B cell (primary cell): ENCODE measurements around the gene LIPH. TPM values are rescaled to one million over a fixed set of nuclear protein-coding genes. Genes with fewer than 3 reads are reported as not detected.
A peak's percentile ranks its signal among the peaks of the same experiment; 100 is the strongest.

Experiments used
- ATAC-seq: fragments of 200-7000 bp; cut with Tn5 transposase; one replicate; pipeline ENCODE4 v1.10.0; 2021; ENCODE audit warnings: low read depth, mild to moderate bottlenecking, moderate number of reproducible peaks, moderate library complexity
- CTCF ChIA-PET: fragments of 350-600 bp; sonication (Branson Sonifier 250); formaldehyde crosslinking; loops from one replicate; lab custom pipeline; 2021; ENCODE audit warnings: antibody characterized with exemption, inconsistent platforms; lab: Charles Lee
- POLR2A ChIA-PET: fragments of 350-600 bp; sonication (Branson Sonifier 250); formaldehyde crosslinking; loops from one replicate; lab custom pipeline; 2021; ENCODE audit warnings: antibody characterized with exemption; lab: Charles Lee
- DNase-seq: peaks from one replicate; pipeline ENCODE4 v3.0.0; 2013
- H2AFZ ChIP-seq: 2 replicates; pipeline ENCODE4 v1.6.1; 2012; ENCODE audit warnings: mild to moderate bottlenecking, low read depth, low read length; ENCODE audit not compliant: insufficient read depth, poor library complexity, severe bottlenecking
- H3K27ac ChIP-seq, 2 donors: 1 replicate in 1 of 2; 2 replicates in 1 of 2; pipeline ENCODE4 v1.5.1; 2012 to 2013; ENCODE audit warnings: low read length in 2 of 2, mild to moderate bottlenecking in 2 of 2, moderate library complexity in 1 of 2
- H3K27me3 ChIP-seq, 4 experiments: fragments of 200-600 bp in 1 of 4; sonication (generic) in 1 of 4; replicated peaks in 1 of 4; 1 replicate in 2 of 4; 2 replicates in 2 of 4; pipeline versions ENCODE4 v1.6.1 to v1.7.0; 2013 to 2016; ENCODE audit warnings: low read length in 3 of 4, mild to moderate bottlenecking in 2 of 4, mixed read lengths in 1 of 4, moderate library complexity in 1 of 4; ENCODE audit not compliant: insufficient read depth in 4 of 4, control insufficient read depth in 3 of 4; ENCODE audit errors: control extremely low read depth in 1 of 4
- H3K36me3 ChIP-seq, 2 experiments: replicated peaks in 1 of 2; 1 replicate in 1 of 2; 2 replicates in 1 of 2; pipeline versions ENCODE4 v1.6.1 to v1.7.1; 2013; ENCODE audit warnings: low read length in 1 of 2; ENCODE audit not compliant: insufficient read depth in 2 of 2, control insufficient read depth in 1 of 2; ENCODE audit errors: control extremely low read depth in 1 of 2, extremely low read depth in 1 of 2
- H3K4me1 ChIP-seq, 2 donors: fragments of 200-600 bp in 1 of 2; sonication (generic) in 1 of 2; 1 replicate in 1 of 2; 2 replicates in 1 of 2; pipeline versions ENCODE4 v1.5.1 to v1.6.1; 2013 to 2017; ENCODE audit warnings: low read length in 2 of 2; ENCODE audit not compliant: control insufficient read depth in 2 of 2, insufficient read depth in 2 of 2
- H3K4me2 ChIP-seq: replicated peaks from 2 replicates; pipeline ENCODE3; 2012; ENCODE audit warnings: mild to moderate bottlenecking, low read depth, low read length; ENCODE audit not compliant: poor library complexity, severe bottlenecking
- H3K4me3 ChIP-seq, 5 experiments: fragments of 200-600 bp in 1 of 5; sonication (generic) in 1 of 5; 1 replicate in 3 of 5; 2 replicates in 2 of 5; pipeline versions ENCODE4 v1.5.1 to v1.7.0; 2011 to 2016; ENCODE audit warnings: low read length in 4 of 5, mild to moderate bottlenecking in 4 of 5, low read depth in 2 of 5, control low read depth in 1 of 5, moderate library complexity in 1 of 5; ENCODE audit not compliant: insufficient read depth in 1 of 5; ENCODE audit errors: control extremely low read depth in 1 of 5, extremely low read depth in 1 of 5
- H3K79me2 ChIP-seq: fragments of 200-600 bp; sonication (generic); one replicate; pipeline ENCODE4 v1.6.0; 2016; ENCODE audit warnings: low read length; ENCODE audit not compliant: control insufficient read depth, insufficient read depth
- H3K9ac ChIP-seq: fragments of 200-600 bp; sonication (generic); 2 replicates; pipeline ENCODE4 v1.6.1; 2017; ENCODE audit warnings: mild to moderate bottlenecking, low read length, moderate library complexity
- H3K9me3 ChIP-seq, 3 donors: one replicate each; pipeline versions ENCODE4 v1.6.1 to v1.7.1; 2013; ENCODE audit warnings: low read length in 2 of 3; ENCODE audit not compliant: control insufficient read depth in 2 of 3, insufficient read depth in 1 of 3; ENCODE audit errors: control extremely low read depth in 1 of 3
- H4K20me1 ChIP-seq: 2 replicates; pipeline ENCODE4 v1.6.0; 2012; ENCODE audit warnings: mild to moderate bottlenecking, low read length; ENCODE audit not compliant: insufficient read depth, control insufficient read depth, poor library complexity, severe bottlenecking
- H3K27ac Mint-ChIP-seq: one replicate; pipeline ENCODE4 v1.8.0; 2021; ENCODE audit warnings: mixed read lengths
- H3K27me3 Mint-ChIP-seq: one replicate; pipeline ENCODE4 v1.8.0; 2021; ENCODE audit warnings: mixed read lengths
- H3K4me1 Mint-ChIP-seq: one replicate; pipeline ENCODE4 v1.8.0; 2021; ENCODE audit warnings: mixed read lengths
- H3K4me3 Mint-ChIP-seq: one replicate; pipeline ENCODE4 v1.8.0; 2021; ENCODE audit warnings: mixed read lengths
- H3K9me3 Mint-ChIP-seq: one replicate; pipeline ENCODE4 v1.8.0; 2022; ENCODE audit warnings: mixed read lengths; ENCODE audit not compliant: insufficient read depth
- CTCF ChIP-seq: fragments of 200-600 bp; IDR thresholded peaks from one replicate; pipeline ENCODE4 v1.8.0; 2022; ENCODE audit warnings: antibody characterized with exemption, mild to moderate bottlenecking
- EZH2 ChIP-seq: IDR thresholded peaks from 2 replicates; pipeline ENCODE4 v1.6.1; 2012; ENCODE audit warnings: borderline replicate concordance, low read depth, mild to moderate bottlenecking, moderate library complexity, low read length; ENCODE audit not compliant: insufficient read depth, poor library complexity, severe bottlenecking
- WGBS: methylation state at CpG from one replicate; pipeline ENCODE4 v1.1.5; 2013; ENCODE audit warnings: missing lambda C conversion rate; ENCODE audit not compliant: insufficient coverage; 5-methylcytosine and 5-hydroxymethylcytosine counted together
- intact Hi-C: fragments of 100-400 bp; cut with micrococcal nuclease; formaldehyde crosslinking; loops from one replicate; pipeline ENCODE4 v1.10.0; 2022
- polyA plus RNA-seq: library from polyadenylated mRNA; depleted of rRNA; stranded (reverse); fragments of >200 nt; gene quantifications from 2 replicates; pipeline ENCODE4 v1.2.3, GENCODE V29; 2012
- total RNA-seq, 2 donors: library from RNA; stranded (reverse); fragments of 120-200 nt in 1 of 2; gene quantifications; 1 replicate in 1 of 2; 2 replicates in 1 of 2; pipeline versions ENCODE4 v1.2.3 to v1.2.4, GENCODE V29; 2013 to 2022

Gene LIPH
- total and polyA plus RNA-seq, 2 donors (not counting 1 experiment from before 2014, with no cell fraction given), result not detected

DNA sequence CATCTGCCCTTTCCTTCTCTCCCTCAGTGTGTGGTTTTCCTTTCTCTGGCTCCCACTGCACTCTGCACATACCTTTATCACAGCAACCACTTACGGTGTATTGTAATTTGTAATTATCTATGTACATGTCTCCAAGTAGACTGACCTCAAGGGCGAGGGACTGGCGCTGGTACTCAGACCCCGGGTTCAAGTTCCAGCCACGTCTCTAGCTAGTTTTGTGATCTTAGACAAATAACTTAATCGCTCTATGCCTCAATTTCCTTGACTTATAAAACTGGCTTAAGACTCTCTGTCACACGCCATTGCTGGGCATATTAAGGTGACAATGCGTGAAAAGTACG lies 33.1 kb upstream of the LIPH start:
- no peak for DNase-seq
- peaks cover 0 to 8% of the 10 kb centered on the region in 2 experiments for H3K36me3 ChIP-seq
- Mint-ChIP-seq H3K27ac (peak overlapping the region; percentile 93), H3K9me3 (no peaks in the 10 kb centered on the region), H3K4me1 (peaks cover 27% of the 10 kb centered on the region), H3K27me3 (no peaks in the 10 kb centered on the region), H3K4me3 (peak overlapping the region; percentile 86)
- H3K9me3 ChIP-seq, result no peaks in the 10 kb centered on the region
- H3K9ac ChIP-seq, result peak overlapping the region; percentile 71
- H3K4me3 ChIP-seq, result peak overlapping the region; percentile 37 to 70 (median 63)
- TF ChIP-seq CTCF (no peak), EZH2 (no peak)
- peaks cover 39% of the 10 kb centered on the region for H3K79me2 ChIP-seq
- intact Hi-C loops, result loop anchor here (10.0 kb wide), 1 partner anchor 1199 kb away; the partner anchor contains the start of gene EIF4A2
- WGBS, result 82% methylated on average over 4 of the region's 9 CpGs
- peaks cover 20 to 37% of the 10 kb centered on the region in 2 donors for H3K4me1 ChIP-seq
- ChIA-PET CTCF (interaction anchor here (0.9 to 1.9 kb wide), 4 partner anchors 10 to 232 kb away, joined by 3 to 12 read pairs (median 4); no protein-coding TSS in a partner anchor), POLR2A (interaction anchor here (1.0 to 1.1 kb wide), 2 partner anchors 10 to 86 kb away, joined by 5 to 10 read pairs; partner anchors contain the start of gene TMEM41A)
- peak overlapping the region; percentile 92 to 96 for H3K27ac ChIP-seq
- no peaks in the 10 kb centered on the region for H3K27me3 ChIP-seq
- H3K4me2 ChIP-seq, result peak overlapping the region; percentile 80
- H2AFZ ChIP-seq, result peak overlapping the region; percentile 91
- H4K20me1 ChIP-seq, result no peaks in the 10 kb centered on the region
- no peak for ATAC-seq

DNA sequence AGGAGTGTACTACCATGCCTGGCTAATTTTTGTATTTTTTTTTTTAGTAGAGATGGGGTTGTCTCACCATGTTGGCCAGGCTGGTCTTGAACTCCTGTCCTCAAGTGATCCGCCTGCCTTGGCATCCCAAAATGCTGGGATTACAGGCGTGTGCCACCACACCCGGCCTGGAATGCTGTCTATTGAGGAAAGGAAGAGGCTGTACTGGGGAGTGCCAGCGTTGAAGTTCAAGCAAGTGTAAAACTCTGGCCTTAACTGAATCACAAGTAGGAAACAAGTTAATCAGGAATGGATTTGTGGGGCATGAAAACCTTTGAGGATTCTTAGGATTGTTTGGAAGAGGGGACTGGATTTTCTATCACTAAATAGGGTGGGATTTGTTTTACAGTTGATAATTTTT lies 32.3 kb upstream of the LIPH start:
- WGBS, result 98% methylated on average over 4 of the region's 4 CpGs
- Histone ChIP-seq H4K20me1 (no peaks in the 10 kb centered on the region), H3K9ac (no peak overlapping the region), H3K79me2 (peaks cover 33% of the 10 kb centered on the region), H3K27ac (no peak overlapping the region), H3K9me3 (no peaks in the 10 kb centered on the region), H3K4me1 (peaks cover 20 to 37% of the 10 kb centered on the region in 2 donors), H3K27me3 (no peaks in the 10 kb centered on the region), H3K4me2 (no peak overlapping the region), H3K36me3 (peaks cover 0 to 8% of the 10 kb centered on the region in 2 experiments), H3K4me3 (no peak overlapping the region), H2AFZ (no peak overlapping the region)
- Mint-ChIP-seq H3K27ac (peak overlapping the region; percentile 65), H3K27me3 (no peaks in the 10 kb centered on the region), H3K4me3 (peak overlapping the region; percentile 66), H3K4me1 (peaks cover 27% of the 10 kb centered on the region), H3K9me3 (no peaks in the 10 kb centered on the region)
- intact Hi-C loops, result loop anchor here (10.0 kb wide), 1 partner anchor 1200 kb away; the partner anchor contains the start of gene EIF4A2
- ATAC-seq, result no peak
- CTCF ChIA-PET, result interaction anchor here (1.7 kb wide), 1 partner anchor 26 kb away, joined by 7 read pairs; no protein-coding TSS in a partner anchor
- TF ChIP-seq CTCF (no peak), EZH2 (no peak)
- POLR2A ChIA-PET, result no interaction called here
- no peak for DNase-seq
